Mesenchymal stem cell (in vitro differentiated cells and primary cell): Measurements from ENCODE around the gene PTPRN2.

Source experiments
- DNase-seq: peaks from one replicate; pipeline ENCODE4 v3.0.0-alpha.2; 2013
- H2AFZ ChIP-seq: one replicate; pipeline ENCODE4 v1.6.1; 2013; ENCODE audit warnings: low read depth, mild to moderate bottlenecking, control low read depth, inconsistent platforms, low read length, moderate library complexity
- H2AK5ac ChIP-seq: 2 replicates; pipeline ENCODE4 v1.6.1; 2013; ENCODE audit warnings: low read length, moderate library complexity, mild to moderate bottlenecking, inconsistent platforms; ENCODE audit not compliant: severe bottlenecking
- H2BK120ac ChIP-seq: one replicate; pipeline ENCODE4 v1.6.1; 2013; ENCODE audit warnings: low read depth, mild to moderate bottlenecking, inconsistent platforms, low read length, moderate library complexity
- H2BK12ac ChIP-seq, 2 experiments: one replicate each; pipeline ENCODE4 v1.6.1; 2013; ENCODE audit warnings: inconsistent platforms in 2 of 2, low read length in 2 of 2, mild to moderate bottlenecking in 2 of 2, moderate library complexity in 2 of 2, control low read depth in 1 of 2
- H2BK15ac ChIP-seq: one replicate; pipeline ENCODE4 v1.6.1; 2013; ENCODE audit warnings: mild to moderate bottlenecking, low read depth, inconsistent platforms; ENCODE audit not compliant: poor library complexity, severe bottlenecking
- H2BK5ac ChIP-seq: 2 replicates; pipeline ENCODE4 v1.6.1; 2013; ENCODE audit warnings: low read depth, mild to moderate bottlenecking, low read length, control low read depth, inconsistent platforms; ENCODE audit not compliant: poor library complexity, severe bottlenecking
- H3K14ac ChIP-seq, 2 experiments: one replicate each; pipeline ENCODE4 v1.6.1; 2013; ENCODE audit warnings: inconsistent platforms in 2 of 2, low read length in 2 of 2, control low read depth in 1 of 2, mild to moderate bottlenecking in 1 of 2, moderate library complexity in 1 of 2
- H3K18ac ChIP-seq, 2 experiments: one replicate each; pipeline ENCODE4 v1.6.1; 2013; ENCODE audit warnings: inconsistent platforms in 2 of 2, low read length in 2 of 2, control low read depth in 1 of 2, low read depth in 1 of 2, mild to moderate bottlenecking in 1 of 2
- H3K23ac ChIP-seq, 2 experiments: one replicate each; pipeline ENCODE4 v1.6.1; 2013; ENCODE audit warnings: inconsistent platforms in 2 of 2, low read length in 2 of 2, mild to moderate bottlenecking in 2 of 2, moderate library complexity in 2 of 2, control low read depth in 1 of 2
- H3K27ac ChIP-seq: 2 replicates; pipeline ENCODE4 v1.5.1; 2013; ENCODE audit warnings: mild to moderate bottlenecking, moderate library complexity, low read length, control low read depth, inconsistent platforms; ENCODE audit not compliant: poor library complexity, severe bottlenecking
- H3K27me3 ChIP-seq, 2 experiments: 2 replicates each; pipeline versions ENCODE4 v1.6.1 to v1.7.0; 2013; ENCODE audit warnings: low read length in 2 of 2, mild to moderate bottlenecking in 2 of 2, moderate library complexity in 2 of 2, control low read depth in 1 of 2, inconsistent platforms in 1 of 2; ENCODE audit not compliant: control insufficient read depth in 1 of 2, insufficient read depth in 1 of 2
- H3K36me3 ChIP-seq, 2 experiments: 2 replicates each; pipeline versions ENCODE4 v1.6.1 to v1.7.0; 2013; ENCODE audit warnings: low read length in 2 of 2, control low read depth in 1 of 2, inconsistent platforms in 1 of 2, low read depth in 1 of 2, mild to moderate bottlenecking in 1 of 2; ENCODE audit not compliant: insufficient read depth in 2 of 2, control insufficient read depth in 1 of 2
- H3K4ac ChIP-seq, 2 experiments: one replicate each; pipeline ENCODE4 v1.6.1; 2013; ENCODE audit warnings: inconsistent platforms in 2 of 2, low read length in 2 of 2, mild to moderate bottlenecking in 2 of 2, moderate library complexity in 2 of 2, control low read depth in 1 of 2, low read depth in 1 of 2
- H3K4me1 ChIP-seq: 2 replicates; pipeline ENCODE4 v1.6.1; 2013; ENCODE audit warnings: low read depth, low read length, control low read depth; ENCODE audit not compliant: control insufficient read depth, insufficient read depth
- H3K4me2 ChIP-seq: 2 replicates; pipeline ENCODE4 v1.6.1; 2013; ENCODE audit warnings: low read length, mild to moderate bottlenecking, inconsistent platforms; ENCODE audit not compliant: poor library complexity, severe bottlenecking
- H3K4me3 ChIP-seq, 2 experiments: 2 replicates each; pipeline versions ENCODE4 v1.5.1 to v1.7.0; 2013; ENCODE audit warnings: low read length in 2 of 2, mild to moderate bottlenecking in 2 of 2, control low read depth in 1 of 2, low read depth in 1 of 2; ENCODE audit not compliant: insufficient read depth in 1 of 2
- H3K79me1 ChIP-seq: replicated peaks from 2 replicates; pipeline ENCODE4 v1.6.1; 2013; ENCODE audit warnings: mild to moderate bottlenecking, control low read depth, low read length, inconsistent platforms; ENCODE audit not compliant: poor library complexity, severe bottlenecking
- H3K9ac ChIP-seq: 2 replicates; pipeline ENCODE4 v1.7.0; 2013; ENCODE audit warnings: mild to moderate bottlenecking, low read length, moderate library complexity
- H3K9me3 ChIP-seq: 2 replicates; pipeline ENCODE4 v1.7.0; 2013; ENCODE audit warnings: mild to moderate bottlenecking, low read length; ENCODE audit not compliant: control insufficient read depth
- H4K8ac ChIP-seq: one replicate; pipeline ENCODE4 v1.6.1; 2013; ENCODE audit warnings: inconsistent platforms, mild to moderate bottlenecking, low read length, moderate library complexity
- H4K91ac ChIP-seq: one replicate; pipeline ENCODE4 v1.6.1; 2013; ENCODE audit warnings: mild to moderate bottlenecking, low read length, inconsistent platforms
- WGBS: methylation state at CpG from one replicate; pipeline ENCODE4 v1.1.7; 2013; ENCODE audit warnings: mixed read lengths; 5-methylcytosine and 5-hydroxymethylcytosine counted together

Gene PTPRN2

GRCh38 chr7:158424531-158424930, 163.1 kb downstream of the PTPRN2 start:
- no peak overlapping the region for H2BK120ac ChIP-seq
- no peak overlapping the region for H4K8ac ChIP-seq
- no peak overlapping the region for H3K23ac ChIP-seq
- 83% methylated on average over 19 of the region's 19 CpGs for WGBS
- H3K4me1 ChIP-seq, result no peaks in the 10 kb centered on the region
- no peaks in the 10 kb centered on the region for H3K79me1 ChIP-seq
- H3K27ac ChIP-seq, result no peak overlapping the region
- H3K14ac ChIP-seq, result no peak overlapping the region
- no peaks in the 10 kb centered on the region for H3K9me3 ChIP-seq
- no peak overlapping the region for H2BK12ac ChIP-seq
- H4K91ac ChIP-seq, result no peak overlapping the region
- H2AK5ac ChIP-seq, result no peak overlapping the region
- H3K4me3 ChIP-seq, result no peak overlapping the region
- H3K36me3 ChIP-seq, result no peaks in the 10 kb centered on the region
- H3K9ac ChIP-seq, result no peak overlapping the region
- H3K27me3 ChIP-seq, result no peaks in the 10 kb centered on the region
- H3K4me2 ChIP-seq, result no peak overlapping the region
- no peak overlapping the region for H2AFZ ChIP-seq
- H2BK15ac ChIP-seq, result no peak overlapping the region
- H3K18ac ChIP-seq, result no peak overlapping the region
- no peak for DNase-seq
- no peak overlapping the region for H2BK5ac ChIP-seq
- no peak overlapping the region for H3K4ac ChIP-seq

- no peaks in the 10 kb centered on the region for H3K4me1 ChIP-seq
- no peak overlapping the region for H4K91ac ChIP-seq
- H3K14ac ChIP-seq, result no peak overlapping the region
- no peak overlapping the region for H2BK120ac ChIP-seq
- no peak overlapping the region for H3K4me2 ChIP-seq
- H3K27me3 ChIP-seq, result no peaks in the 10 kb centered on the region
- no peak overlapping the region for H3K23ac ChIP-seq
- H3K4ac ChIP-seq, result no peak overlapping the region
- H3K79me1 ChIP-seq, result no peaks in the 10 kb centered on the region
- H2AFZ ChIP-seq, result no peak overlapping the region
- 90% methylated on average over 23 of the region's 23 CpGs for whole genome bisulfite sequencing
- H2BK15ac ChIP-seq, result no peak overlapping the region
- no peak overlapping the region for H3K18ac ChIP-seq
- no peak overlapping the region for H2BK12ac ChIP-seq
- no peak for DNase-seq
- H3K27ac ChIP-seq, result no peak overlapping the region
- H3K36me3 ChIP-seq, result no peaks in the 10 kb centered on the region
- no peak overlapping the region for H2AK5ac ChIP-seq
- H3K4me3 ChIP-seq, result no peak overlapping the region
- H3K9ac ChIP-seq, result no peak overlapping the region
- H3K9me3 ChIP-seq, result no peaks in the 10 kb centered on the region
- no peak overlapping the region for H2BK5ac ChIP-seq
- H4K8ac ChIP-seq, result no peak overlapping the region
Measured at GRCh38 chr7:158424011-158424410, 163.6 kb downstream of the PTPRN2 start.

- Histone ChIP-seq H2AFZ (no peak overlapping the region), H3K4me1 (no peaks in the 10 kb centered on the region), H3K4ac (no peak overlapping the region), H3K36me3 (no peaks in the 10 kb centered on the region), H3K9me3 (peaks cover 6% of the 10 kb centered on the region), H2AK5ac (no peak overlapping the region), H2BK120ac (no peak overlapping the region), H4K91ac (no peak overlapping the region), H3K14ac (no peak overlapping the region), H3K79me1 (no peaks in the 10 kb centered on the region), H3K4me3 (no peak overlapping the region), H3K23ac (no peak overlapping the region), H3K9ac (no peak overlapping the region), H4K8ac (no peak overlapping the region), H3K27ac (no peak overlapping the region), H3K18ac (no peak overlapping the region), H3K27me3 (no peaks in the 10 kb centered on the region), H2BK15ac (no peak overlapping the region), H2BK5ac (no peak overlapping the region), H2BK12ac (no peak overlapping the region), H3K4me2 (no peak overlapping the region)
- WGBS, result 85% methylated on average over 15 of the region's 15 CpGs
- no peak for DNase-seq
Measured at GRCh38 chr7:158422887-158423560, 164.6 kb downstream of the PTPRN2 start.

- Histone ChIP-seq H3K4me1 (no peaks in the 10 kb centered on the region), H2AFZ (no peak overlapping the region), H2BK15ac (no peak overlapping the region), H3K4me3 (no peak overlapping the region), H3K9ac (no peak overlapping the region), H4K8ac (no peak overlapping the region), H3K27ac (no peak overlapping the region), H3K27me3 (no peaks in the 10 kb centered on the region), H3K14ac (no peak overlapping the region), H3K36me3 (no peaks in the 10 kb centered on the region), H3K4me2 (no peak overlapping the region), H2BK120ac (no peak overlapping the region), H2BK12ac (no peak overlapping the region), H4K91ac (no peak overlapping the region), H3K79me1 (no peaks in the 10 kb centered on the region), H3K4ac (no peak overlapping the region), H2BK5ac (no peak overlapping the region), H3K18ac (no peak overlapping the region), H3K23ac (no peak overlapping the region), H3K9me3 (peaks cover 10% of the 10 kb centered on the region), H2AK5ac (no peak overlapping the region)
- no peak for DNase-seq
- WGBS, result 90% methylated on average over 15 of the region's 17 CpGs
Measured at GRCh38 chr7:158422196-158422886, 165.3 kb downstream of the PTPRN2 start.
